Gastroesophageal sphincter (tissue), 4 donors: Measurements from ENCODE around the gene TCF7L2. TPM values are rescaled to one million over a fixed set of nuclear protein-coding genes. Genes with fewer than 3 reads are reported as not detected.

Source experiments
- ATAC-seq: fragments of 150-250 bp; one replicate; pipeline ENCODE4 v1.9.1; 2016; ENCODE audit warnings: mild to moderate bottlenecking, moderate library complexity
- H3K27ac ChIP-seq, 4 donors: fragments of 200-600 bp; sonication (generic) in 3 of 4; 1 replicate in 3 of 4; 2 replicates in 1 of 4; pipeline ENCODE4 v1.5.1; 2016 to 2019
- H3K27me3 ChIP-seq: fragments of 200-600 bp; sonication (generic); one replicate; pipeline ENCODE4 v1.5.1; 2019
- H3K36me3 ChIP-seq, 2 donors: fragments of 200-600 bp; sonication (generic); one replicate each; pipeline ENCODE4 v1.5.1; 2019; ENCODE audit warnings: control low read depth in 1 of 2
- H3K4me1 ChIP-seq, 3 donors: fragments of 200-600 bp; sonication (generic); 1 replicate in 2 of 3; 2 replicates in 1 of 3; pipeline ENCODE4 v1.5.1; 2016 to 2019; ENCODE audit warnings: control low read depth in 2 of 3
- H3K4me3 ChIP-seq, 2 donors: fragments of 200-600 bp; sonication (generic); one replicate each; pipeline ENCODE4 v1.5.1; 2019; ENCODE audit warnings: mild to moderate bottlenecking in 1 of 2, moderate library complexity in 1 of 2
- H3K9me3 ChIP-seq, 3 donors: fragments of 200-600 bp; sonication (generic); one replicate each; pipeline ENCODE4 v1.5.1; 2017 to 2019; ENCODE audit warnings: control low read depth in 2 of 3
- CTCF ChIP-seq, 4 experiments: fragments of 200-600 bp in 2 of 4; fragments of 450-650 bp in 2 of 4; sonication (generic) in 1 of 4; IDR thresholded peaks; one replicate each; pipeline ENCODE4 v1.5.1; 2017 to 2019; ENCODE audit warnings: antibody characterized with exemption in 4 of 4, mild to moderate bottlenecking in 2 of 4, moderate library complexity in 2 of 4
- EP300 ChIP-seq: sonication (generic); formaldehyde crosslinking; IDR thresholded peaks from one replicate; pipeline ENCODE4 v1.6.1; 2017; ENCODE audit warnings: antibody characterized with exemption, mild to moderate bottlenecking
- POLR2A ChIP-seq, 2 donors: fragments of 450-650 bp; IDR thresholded peaks; one replicate each; pipeline ENCODE4 v1.6.1; 2017; ENCODE audit warnings: antibody characterized with exemption in 2 of 2, mild to moderate bottlenecking in 2 of 2, moderate library complexity in 1 of 2
- POLR2AphosphoS5 ChIP-seq: sonication (generic); formaldehyde crosslinking; IDR thresholded peaks from one replicate; pipeline ENCODE4 v1.6.1; 2017; ENCODE audit warnings: antibody characterized with exemption
- WGBS, 2 donors: methylation state at CpG; one replicate each; pipeline ENCODE4 v1.1.5; 2018; ENCODE audit warnings: low coverage in 1 of 2; 5-methylcytosine and 5-hydroxymethylcytosine counted together
- total RNA-seq, 4 donors: library from RNA; depleted of rRNA; stranded (reverse); fragments of >200 nt; gene quantifications; one replicate each; pipeline ENCODE4 v1.1.0, GENCODE V29; 2016

Gene TCF7L2
- total RNA-seq, 4 donors from 2014 or later: 12.6 to 22.4 (median 20.2) TPM

GRCh38 chr10:112979927-112980326, 29.9 kb downstream of the TCF7L2 start:
- Histone ChIP-seq H3K9me3 (no peaks in the 10 kb centered on the region), H3K4me3 (no peak overlapping the region), H3K4me1 (peaks cover 0 to 15% (median 0%) of the 10 kb centered on the region in 3 donors), H3K27ac (no peak overlapping the region), H3K27me3 (no peaks in the 10 kb centered on the region), H3K36me3 (peaks cover 0 to 3% of the 10 kb centered on the region in 2 donors)
- no peak for TF ChIP-seq POLR2AphosphoS5
- WGBS, 2 donors: 100% methylated on average over 1 to 2 of the region's 2 CpGs
- ATAC-seq: no peak

- Histone ChIP-seq H3K4me3 (no peak overlapping the region), H3K4me1 (peaks cover 0 to 25% (median 7%) of the 10 kb centered on the region in 3 donors), H3K36me3 (peaks cover 0 to 1% of the 10 kb centered on the region in 2 donors), H3K27ac (no peak overlapping the region), H3K27me3 (no peaks in the 10 kb centered on the region), H3K9me3 (no peaks in the 10 kb centered on the region)
- TF ChIP-seq EP300 (no peak), POLR2A (IDR thresholded peaks at IDR 0.05) (no peak), POLR2AphosphoS5 (no peak), CTCF (IDR thresholded peaks at IDR 0.05) (no peak)
- no peak for ATAC-seq
- 71 to 80% methylated on average over 2 of the region's 2 CpGs for WGBS, 2 donors
These were observed 30.9 kb downstream of the TCF7L2 start for GRCh38 chr10:112980937-112981336.

- no peak overlapping the region for H3K27ac ChIP-seq
These were observed 31.5 kb downstream of the TCF7L2 start for GRCh38 chr10:112981553-112981952.

GRCh38 chr10:112983444-112984056, 33.5 kb downstream of the TCF7L2 start:
- Histone ChIP-seq H3K4me3 (no peak overlapping the region), H3K27ac (no peak overlapping the region), H3K9me3 (no peaks in the 10 kb centered on the region), H3K36me3 (peaks cover 0 to 4% of the 10 kb centered on the region in 2 donors), H3K27me3 (no peaks in the 10 kb centered on the region), H3K4me1 (peaks cover 0 to 41% (median 16%) of the 10 kb centered on the region in 3 donors)
- no peak for ATAC-seq
- TF ChIP-seq EP300: no peak
- no peak for TF ChIP-seq CTCF (IDR thresholded peaks at IDR 0.05)
- TF ChIP-seq POLR2A (IDR thresholded peaks at IDR 0.05): no peak
- TF ChIP-seq POLR2AphosphoS5: no peak
- 87 to 96% methylated on average over 7 of the region's 9 CpGs for WGBS, 2 donors

More at GRCh38 chr10:112981553-112981952, 31.5 kb downstream of the TCF7L2 start:
- 69 to 94% methylated on average over 2 to 7 of the region's 7 CpGs for WGBS, 2 donors
- Histone ChIP-seq H3K9me3 (no peaks in the 10 kb centered on the region), H3K4me1 (peaks cover 0 to 31% (median 13%) of the 10 kb centered on the region in 3 donors), H3K4me3 (no peak overlapping the region), H3K36me3 (no peaks in the 10 kb centered on the region), H3K27me3 (no peaks in the 10 kb centered on the region)
- ATAC-seq: no peak
- TF ChIP-seq POLR2AphosphoS5: no peak
- no peak for TF ChIP-seq CTCF (IDR thresholded peaks at IDR 0.05)
- no peak for TF ChIP-seq EP300
- no peak for TF ChIP-seq POLR2A (IDR thresholded peaks at IDR 0.05)

- ATAC-seq: no peak
- Histone ChIP-seq H3K9me3 (no peaks in the 10 kb centered on the region), H3K4me1 (peaks cover 0 to 52% (median 20%) of the 10 kb centered on the region in 3 donors), H3K36me3 (peaks cover 0 to 4% of the 10 kb centered on the region in 2 donors), H3K4me3 (no peak overlapping the region), H3K27ac (no peak overlapping the region), H3K27me3 (no peaks in the 10 kb centered on the region)
- 87 to 92% methylated on average over 5 to 8 of the region's 8 CpGs for WGBS, 2 donors
- TF ChIP-seq EP300: no peak
- no peak for TF ChIP-seq POLR2AphosphoS5
- no peak for TF ChIP-seq CTCF (IDR thresholded peaks at IDR 0.05)
- TF ChIP-seq POLR2A (IDR thresholded peaks at IDR 0.05): no peak
These were observed 34.7 kb downstream of the TCF7L2 start for GRCh38 chr10:112984756-112985155.
